ENCODE data around the gene CRTAC1.
A peak's percentile ranks its signal among the peaks of the same experiment; 100 is the strongest.

DNA sequence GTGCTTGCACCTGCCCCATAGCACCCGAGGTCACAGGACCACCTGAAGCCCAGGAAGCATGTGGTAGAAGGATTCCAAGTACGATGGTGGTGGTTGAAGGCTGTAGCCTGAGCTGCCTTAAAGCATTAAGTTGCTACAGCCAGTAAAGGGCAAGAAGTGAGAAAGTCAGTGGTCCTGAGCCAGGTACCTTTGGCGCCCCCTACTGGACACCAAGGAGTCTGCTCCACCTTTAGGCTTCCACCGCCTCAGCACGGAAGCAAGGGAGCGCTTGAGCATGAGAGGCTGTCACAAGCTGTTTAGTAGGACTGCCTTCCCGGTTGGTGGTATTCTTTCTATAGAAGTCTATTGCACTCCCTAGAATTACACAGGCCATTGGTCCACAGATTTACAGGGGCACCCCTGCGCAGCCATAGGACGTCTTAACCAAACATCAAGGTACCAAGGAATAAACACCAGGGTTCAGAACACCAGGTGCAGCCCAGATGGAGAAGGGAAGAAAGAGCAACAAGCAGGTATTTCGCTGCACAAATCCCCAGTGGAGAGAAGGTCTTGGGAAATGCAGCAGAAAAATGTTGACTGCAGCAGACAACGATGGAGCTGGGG, 2.2 kb downstream of the CRTAC1 start:
- TF ChIP-seq, protein P1, sequence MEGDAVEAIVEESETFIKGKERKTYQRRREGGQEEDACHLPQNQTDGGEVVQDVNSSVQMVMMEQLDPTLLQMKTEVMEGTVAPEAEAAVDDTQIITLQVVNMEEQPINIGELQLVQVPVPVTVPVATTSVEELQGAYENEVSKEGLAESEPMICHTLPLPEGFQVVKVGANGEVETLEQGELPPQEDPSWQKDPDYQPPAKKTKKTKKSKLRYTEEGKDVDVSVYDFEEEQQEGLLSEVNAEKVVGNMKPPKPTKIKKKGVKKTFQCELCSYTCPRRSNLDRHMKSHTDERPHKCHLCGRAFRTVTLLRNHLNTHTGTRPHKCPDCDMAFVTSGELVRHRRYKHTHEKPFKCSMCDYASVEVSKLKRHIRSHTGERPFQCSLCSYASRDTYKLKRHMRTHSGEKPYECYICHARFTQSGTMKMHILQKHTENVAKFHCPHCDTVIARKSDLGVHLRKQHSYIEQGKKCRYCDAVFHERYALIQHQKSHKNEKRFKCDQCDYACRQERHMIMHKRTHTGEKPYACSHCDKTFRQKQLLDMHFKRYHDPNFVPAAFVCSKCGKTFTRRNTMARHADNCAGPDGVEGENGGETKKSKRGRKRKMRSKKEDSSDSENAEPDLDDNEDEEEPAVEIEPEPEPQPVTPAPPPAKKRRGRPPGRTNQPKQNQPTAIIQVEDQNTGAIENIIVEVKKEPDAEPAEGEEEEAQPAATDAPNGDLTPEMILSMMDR (IDR thresholded peaks at IDR 0.05) = peak; percentile 47 to 74 (median 59)
- no peak for TF ChIP-seq POLR2A (IDR thresholded peaks at IDR 0.05)
